A549 (cell line): ENCODE data around the gene DGKH. TPM values are rescaled to one million over a fixed set of nuclear protein-coding genes. Genes with fewer than 3 reads are reported as not detected.

Experiments
- ATAC-seq, 2 experiments: fragments of 200-7000 bp in 1 of 2; fragments of >200 bp in 1 of 2; cut with Nextera tagmentation in 1 of 2; cut with Tn5 transposase in 1 of 2; 3 replicates each; pipeline versions ENCODE4 v1.8.0 to v1.9.1; 2018 to 2020; ENCODE audit warnings: mild to moderate bottlenecking in 1 of 2, moderate library complexity in 1 of 2
- CTCF ChIA-PET: fragments of 300-600 bp; sonication (Branson Sonifier 250); formaldehyde crosslinking; extraction: SDS; loops from one replicate; lab custom pipeline; 2021; ENCODE audit warnings: antibody characterized with exemption, inconsistent platforms; lab: Yijun Ruan, JAX
- POLR2A ChIA-PET: fragments of 350-600 bp; formaldehyde crosslinking; extraction: SDS; loops from one replicate; lab custom pipeline; 2021; ENCODE audit warnings: antibody characterized with exemption, inconsistent platforms; lab: Yijun Ruan, JAX
- DNase-seq, 2 experiments: peaks; one replicate each; pipeline versions ENCODE4 v3.0.0 to v3.0.0-alpha.2; 2011 to 2016; ENCODE audit warnings: low read depth in 1 of 2, low spot score in 1 of 2
- FAIRE-seq: peaks from 2 replicates; lab custom pipeline; 2011; peaks lifted over from hg19 to GRCh38; lab: Jason Lieb, UNC
- H3K27ac ChIP-seq, 2 experiments: fragments of >200 bp; sonication (Bioruptor Twin); formaldehyde crosslinking; 3 replicates each; pipeline ENCODE4 v1.5.1; 2016 to 2017
- H3K4me1 ChIP-seq: fragments of >200 bp; sonication (Bioruptor Twin); formaldehyde crosslinking; 3 replicates; pipeline ENCODE4 v1.6.1; 2016
- H3K4me2 ChIP-seq: fragments of >200 bp; sonication (Bioruptor Twin); formaldehyde crosslinking; 3 replicates; pipeline ENCODE4 v1.6.1; 2016
- H3K4me3 ChIP-seq: fragments of >200 bp; sonication (Bioruptor Twin); formaldehyde crosslinking; 3 replicates; pipeline ENCODE4 v1.5.1; 2016
- H3K9me3 ChIP-seq: fragments of >200 bp; sonication (Bioruptor Twin); formaldehyde crosslinking; 3 replicates; pipeline ENCODE4 v1.6.1; 2016
- BHLHE40 ChIP-seq: IDR thresholded peaks from 2 replicates; pipeline ENCODE4 v1.6.1; 2012; ENCODE audit warnings: low read depth, low read length, inconsistent platforms
- CEBPB ChIP-seq, 2 experiments: fragments of >200 bp in 1 of 2; sonication (Bioruptor Twin) in 1 of 2; formaldehyde crosslinking in 1 of 2; IDR thresholded peaks; 2 replicates each; pipeline ENCODE4 v1.6.1; 2012 to 2016
- ELK1 ChIP-seq: fragments of 150-350 bp; IDR thresholded peaks from 2 replicates; pipeline ENCODE4 v1.6.1; 2014; ENCODE audit warnings: low read depth, mild to moderate bottlenecking, low read length
- EP300 ChIP-seq, 2 experiments: fragments of >200 bp; sonication (Bioruptor Twin); formaldehyde crosslinking; IDR thresholded peaks; 2 replicates in 1 of 2; 3 replicates in 1 of 2; pipeline ENCODE4 v1.6.1; 2016 to 2017
- ESRRA ChIP-seq: fragments of 150-350 bp; IDR thresholded peaks from 2 replicates; pipeline ENCODE4 v1.6.1; 2014; ENCODE audit warnings: mild to moderate bottlenecking, low read length, borderline replicate concordance
- FOSL2 ChIP-seq, 2 experiments: fragments of 450-650 bp in 1 of 2; fragments of >200 bp in 1 of 2; sonication (Bioruptor Twin) in 1 of 2; formaldehyde crosslinking; IDR thresholded peaks; 2 replicates each; pipeline versions ENCODE4 v1.5.0 to v1.6.1; 2016 to 2020; ENCODE audit warnings: mild to moderate bottlenecking in 1 of 2, moderate library complexity in 1 of 2
- FOXS1 ChIP-seq: fragments of 250-450 bp; sonication (Bioruptor Pico); IDR thresholded peaks from 2 replicates; pipeline ENCODE4 v1.5.0; 2020; ENCODE audit warnings: mild to moderate bottlenecking, moderate library complexity
- GATA3 ChIP-seq: IDR thresholded peaks from 2 replicates; pipeline ENCODE4 v1.6.1; 2012; ENCODE audit warnings: borderline replicate concordance
- HDAC2 ChIP-seq: fragments of 200-600 bp; sonication (generic); IDR thresholded peaks from 2 replicates; pipeline ENCODE4 v1.6.1; 2016
- HOXB13 ChIP-seq: fragments of 250-450 bp; sonication (Bioruptor Pico); IDR thresholded peaks from 2 replicates; pipeline ENCODE4 v1.5.0; 2020; ENCODE audit warnings: low read depth, mild to moderate bottlenecking, moderate library complexity
- JUN ChIP-seq, 2 experiments: fragments of >200 bp; sonication (Bioruptor Twin); formaldehyde crosslinking; IDR thresholded peaks; 2 replicates in 1 of 2; 3 replicates in 1 of 2; pipeline ENCODE4 v1.6.1; 2016 to 2017
- KDM1A ChIP-seq: fragments of 200-600 bp; sonication (generic); IDR thresholded peaks from 2 replicates; pipeline ENCODE4 v1.6.1; 2016; ENCODE audit warnings: low read depth, mild to moderate bottlenecking
- KDM5A ChIP-seq: fragments of 200-600 bp; sonication (generic); IDR thresholded peaks from 2 replicates; pipeline ENCODE4 v1.6.1; 2016; ENCODE audit warnings: antibody characterized with exemption, mild to moderate bottlenecking
- MAFK ChIP-seq: fragments of 450-650 bp; IDR thresholded peaks from 2 replicates; pipeline ENCODE4 v1.6.1; 2014; ENCODE audit not compliant: partially characterized antibody
- NR3C1 ChIP-seq: fragments of >200 bp; sonication (Bioruptor Twin); formaldehyde crosslinking; IDR thresholded peaks from 3 replicates; pipeline ENCODE4 v1.6.1; 2017
- RAD21 ChIP-seq, 2 experiments: fragments of >200 bp in 1 of 2; sonication (Bioruptor Twin) in 1 of 2; formaldehyde crosslinking in 1 of 2; IDR thresholded peaks in 1 of 2; conservative IDR thresholded peaks in 1 of 2; 2 replicates in 1 of 2; 3 replicates in 1 of 2; pipeline ENCODE4 v1.6.1; 2012 to 2018; ENCODE audit warnings: inconsistent platforms in 1 of 2
- RCOR1 ChIP-seq: fragments of 150-350 bp; IDR thresholded peaks from 2 replicates; pipeline ENCODE4 v1.6.1; 2014; ENCODE audit warnings: antibody characterized with exemption, low read length, low read depth
- RFX5 ChIP-seq: fragments of 450-650 bp; IDR thresholded peaks from 2 replicates; pipeline ENCODE4 v1.7.1; 2014; ENCODE audit warnings: antibody characterized with exemption, mild to moderate bottlenecking, moderate library complexity
- SREBF2 ChIP-seq: fragments of 450-650 bp; IDR thresholded peaks from 2 replicates; pipeline ENCODE4 v1.6.1; 2014; ENCODE audit warnings: mild to moderate bottlenecking, moderate library complexity
- ZC3H11A ChIP-seq: fragments of 450-650 bp; IDR thresholded peaks from 2 replicates; pipeline ENCODE4 v1.6.1; 2014; ENCODE audit warnings: antibody characterized with exemption, mild to moderate bottlenecking
- ZFP36 ChIP-seq: fragments of 450-650 bp; IDR thresholded peaks from 2 replicates; pipeline ENCODE4 v1.6.1; 2014; ENCODE audit warnings: borderline replicate concordance; ENCODE audit not compliant: partially characterized antibody
- ZSCAN20 ChIP-seq: fragments of 250-450 bp; sonication (Bioruptor Pico); IDR thresholded peaks from 2 replicates; pipeline ENCODE4 v1.8.0; 2022; ENCODE audit warnings: mild to moderate bottlenecking, moderate library complexity
- WGBS: methylation state at CpG from one replicate; pipeline ENCODE4 v1.1.6; 2017; ENCODE audit errors: missing lambda C conversion rate; 5-methylcytosine and 5-hydroxymethylcytosine counted together
- polyA plus RNA-seq, 4 experiments: library from polyadenylated mRNA; depleted of rRNA in 3 of 4; stranded (reverse); fragments of >200 nt; fragmentation: RNase III in 1 of 4; extraction: RNeasy Plus Mini Kit Qiagen cat#74134 plus additional on column Dnase treatment in 1 of 4; gene quantifications; 2 replicates in 3 of 4; 3 replicates in 1 of 4; pipeline ENCODE4 v1.2.3, GENCODE V29; 2011 to 2017

The DGKH gene
- polyA plus RNA-seq, 2 of the 4 experiments (the other 2 are of a cell fraction) = 3.8 to 6.7 TPM

DNA sequence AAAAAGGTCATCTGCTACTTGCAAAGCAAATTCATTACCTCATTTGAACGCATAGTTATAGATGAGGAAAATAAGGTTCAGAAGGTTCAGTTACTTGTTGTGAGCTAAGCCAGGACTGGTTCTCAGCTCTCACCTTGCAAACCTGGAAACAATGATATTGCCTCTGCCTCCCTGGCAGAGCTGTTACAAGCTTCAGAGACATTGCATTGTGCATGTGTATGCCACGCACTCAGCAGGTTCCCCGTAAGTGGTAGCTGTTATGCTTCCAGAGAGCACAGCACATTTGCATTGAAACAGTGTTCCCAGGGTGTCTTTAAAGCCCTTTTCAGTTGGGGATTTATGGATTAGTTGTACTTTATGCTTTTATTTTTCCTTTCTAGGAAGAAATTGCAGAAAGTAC lies 80.6 kb downstream of the DGKH start:
- no peak overlapping the region for H3K4me3 ChIP-seq
- no peak for TF ChIP-seq FOXS1 (CRISPR knock-in tag)
- no peak for TF ChIP-seq ELK1
- TF ChIP-seq RCOR1 = no peak
- TF ChIP-seq ZFP36 = no peak
- no peak for TF ChIP-seq FOSL2 (IDR thresholded peaks at IDR 0.05)
- TF ChIP-seq FOSL2 (CRISPR knock-in tag; IDR thresholded peaks at IDR 0.05) = no peak
- peaks cover 8% of the 10 kb centered on the region for H3K4me1 ChIP-seq
- ChIA-PET POLR2A (no interaction called here), CTCF (no interaction called here)
- H3K9me3 ChIP-seq = no peaks in the 10 kb centered on the region
- DNase-seq (no peak), ATAC-seq (no peak), FAIRE-seq (no peak)
- no peak overlapping the region for H3K27ac ChIP-seq
- WGBS = 67% methylated on average over 3 of the region's 3 CpGs
- no peak overlapping the region for H3K4me2 ChIP-seq

DNA sequence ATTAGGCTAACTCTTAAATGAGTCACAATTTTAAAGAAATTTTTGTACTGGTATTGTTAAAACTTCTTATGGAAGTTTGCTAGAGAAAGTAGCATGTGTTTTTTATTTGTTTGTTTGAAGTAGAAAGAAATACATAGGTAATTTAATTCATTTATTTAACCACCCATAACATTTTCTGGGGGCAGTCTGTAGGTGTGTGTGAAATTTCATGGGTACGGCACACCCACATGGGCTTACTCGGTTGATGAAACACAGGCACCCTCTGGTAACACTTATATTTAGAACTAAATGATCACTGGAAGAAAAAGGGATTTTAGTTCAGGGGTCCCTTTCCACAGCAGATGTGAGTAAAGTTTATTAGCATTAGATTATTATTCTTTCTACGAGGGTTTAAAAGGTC lies 88.1 kb downstream of the DGKH start:
- FAIRE-seq = no peak
- CTCF ChIA-PET = no interaction called here

GRCh38 chr13:42137856-42138537 lies 89.5 kb downstream of the DGKH start:
- FAIRE-seq = no peak
- no peak overlapping the region for H3K27ac ChIP-seq
- TF ChIP-seq ELK1 = no peak
- no peak for TF ChIP-seq ZFP36
- TF ChIP-seq RAD21 (conservative IDR thresholded peaks at IDR 0.05 in 1 of 2, IDR thresholded peaks at IDR 0.05 in 1 of 2) = no peak
- TF ChIP-seq NR3C1 = no peak
- TF ChIP-seq MAFK = no peak
- TF ChIP-seq FOXS1 (CRISPR knock-in tag) = no peak
- no peak for TF ChIP-seq HOXB13 (CRISPR knock-in tag)
- no peak for TF ChIP-seq GATA3
- TF ChIP-seq RFX5 = no peak
- TF ChIP-seq JUN (IDR thresholded peaks at IDR 0.05) = no peak
- TF ChIP-seq CEBPB (IDR thresholded peaks at IDR 0.05) = no peak
- TF ChIP-seq ZC3H11A = no peak
- H3K4me1 ChIP-seq = peaks cover 20% of the 10 kb centered on the region
- ChIA-PET POLR2A (interaction anchor here (0.6 kb wide), 1 partner anchor 409 kb away, joined by 3 read pairs; no protein-coding TSS in a partner anchor), CTCF (interaction anchor here (1.0 kb wide), 1 partner anchor 77 kb away, joined by 3 read pairs; no protein-coding TSS in a partner anchor)
- ATAC-seq = no peak
- DNase-seq = no peak
- H3K4me3 ChIP-seq = no peak overlapping the region
- H3K9me3 ChIP-seq = no peaks in the 10 kb centered on the region
- H3K4me2 ChIP-seq = no peak overlapping the region
- WGBS = 91% methylated on average over 3 of the region's 3 CpGs

More for the DNA sequence above, 88.1 kb downstream of the DGKH start:
- Histone ChIP-seq H3K4me1 (peaks cover 20% of the 10 kb centered on the region), H3K27ac (no peak overlapping the region), H3K9me3 (no peaks in the 10 kb centered on the region), H3K4me2 (no peak overlapping the region), H3K4me3 (no peak overlapping the region)
- TF ChIP-seq ESRRA = no peak
- no peak for TF ChIP-seq ZSCAN20
- no peak for TF ChIP-seq FOSL2 (IDR thresholded peaks at IDR 0.05)
- no peak for TF ChIP-seq FOSL2 (CRISPR knock-in tag; IDR thresholded peaks at IDR 0.05)
- no peak for TF ChIP-seq EP300 (IDR thresholded peaks at IDR 0.05)
- TF ChIP-seq HOXB13 (CRISPR knock-in tag) = no peak
- TF ChIP-seq FOXS1 (CRISPR knock-in tag) = no peak
- TF ChIP-seq KDM5A = no peak
- TF ChIP-seq KDM1A = no peak
- no peak for TF ChIP-seq HDAC2
- TF ChIP-seq BHLHE40 = no peak
- no peak for TF ChIP-seq SREBF2
- 87% methylated on average over 3 of the region's 3 CpGs for WGBS
- POLR2A ChIA-PET = no interaction called here
- DNase-seq (no peak), ATAC-seq (no peak)
